MCF 10A (cell line): ENCODE data around the gene TOP3A. TPM values are rescaled to one million over a fixed set of nuclear protein-coding genes. Genes with fewer than 3 reads are reported as not detected.

Experiments used
- BruUV-seq: library from RNA; stranded (reverse); fragments of 400-500 nt; replicated peaks from 2 replicates; lab custom pipeline; 2021; lab: Mats Ljungman, UMichigan
- CTCF ChIA-PET: fragments of 300-600 bp; sonication (Branson Sonifier 250); formaldehyde crosslinking; extraction: SDS; loops from one replicate; lab custom pipeline; 2021; ENCODE audit warnings: antibody characterized with exemption, inconsistent platforms; lab: Yijun Ruan, JAX
- POLR2A ChIA-PET: fragments of 300-600, 350-650 bp; sonication (Branson Sonifier 250); formaldehyde crosslinking; extraction: SDS; loops from one replicate; lab custom pipeline; 2020; ENCODE audit warnings: antibody characterized with exemption, inconsistent platforms; lab: Yijun Ruan, JAX
- DNase-seq: peaks from one replicate; pipeline ENCODE4 v3.0.0-alpha.2; 2018; ENCODE audit not compliant: unreplicated experiment
- H3K27ac Mint-ChIP-seq: one replicate; pipeline ENCODE4 v1.8.0; 2022; ENCODE audit warnings: mild to moderate bottlenecking, low read depth, mixed read lengths; ENCODE audit not compliant: unreplicated experiment
- H3K27me3 Mint-ChIP-seq: one replicate; pipeline ENCODE4 v1.8.0; 2022; ENCODE audit warnings: mixed read lengths; ENCODE audit not compliant: insufficient read depth, unreplicated experiment
- H3K36me3 Mint-ChIP-seq: one replicate; pipeline ENCODE4 v1.8.0; 2022; ENCODE audit warnings: mild to moderate bottlenecking, moderate library complexity, mixed read lengths; ENCODE audit not compliant: insufficient read depth, unreplicated experiment
- H3K4me1 Mint-ChIP-seq: one replicate; pipeline ENCODE4 v1.8.0; 2022; ENCODE audit warnings: mixed read lengths; ENCODE audit not compliant: insufficient read depth, unreplicated experiment
- H3K4me3 Mint-ChIP-seq: one replicate; pipeline ENCODE4 v1.8.0; 2022; ENCODE audit warnings: mild to moderate bottlenecking, moderate library complexity, mixed read lengths; ENCODE audit not compliant: unreplicated experiment
- H3K9me3 Mint-ChIP-seq: one replicate; pipeline ENCODE4 v1.8.0; 2022; ENCODE audit warnings: mixed read lengths; ENCODE audit not compliant: unreplicated experiment
- CTCF ChIP-seq: fragments of 200-600 bp; IDR thresholded peaks from one replicate; pipeline ENCODE4 v1.8.0; 2022; ENCODE audit warnings: antibody characterized with exemption, mild to moderate bottlenecking; ENCODE audit not compliant: unreplicated experiment
- intact Hi-C: fragments of 100-400 bp; cut with micrococcal nuclease; formaldehyde crosslinking; loops from 2 replicates; pipeline ENCODE4 v1.14.1; 2022
- total RNA-seq: library from RNA; stranded (reverse); gene quantifications from 2 replicates; pipeline ENCODE4 v1.2.3, GENCODE V29; 2022

Gene TOP3A
- total RNA-seq, 1 experiment from 2014 or later: 32.5 TPM

GRCh38 chr17:18253947-18254821 lies 60.6 kb downstream of the TOP3A start:
- Mint-ChIP-seq H3K27ac (no peak overlapping the region), H3K27me3 (no peaks in the 10 kb centered on the region), H3K9me3 (no peaks in the 10 kb centered on the region), H3K4me3 (no peak overlapping the region), H3K36me3 (peaks cover 77% of the 10 kb centered on the region), H3K4me1 (peaks cover 5% of the 10 kb centered on the region)
- TF ChIP-seq CTCF: no peak
- no peak for DNase-seq
- ChIA-PET CTCF (interaction anchor here (1.1 kb wide), 1 partner anchor 11 kb away, joined by 3 read pairs; no protein-coding TSS in a partner anchor), POLR2A (no interaction called here)
- intact Hi-C loops: no loop called here
- BruUV-seq: no TSS peak

GRCh38 chr17:18253187-18253884 lies 61.5 kb downstream of the TOP3A start:
- Mint-ChIP-seq H3K27me3 (no peaks in the 10 kb centered on the region), H3K27ac (no peak overlapping the region), H3K36me3 (peaks cover 86% of the 10 kb centered on the region), H3K4me3 (no peak overlapping the region), H3K9me3 (no peaks in the 10 kb centered on the region), H3K4me1 (peaks cover 6% of the 10 kb centered on the region)
- intact Hi-C loops: no loop called here
- CTCF ChIA-PET: interaction anchor here (1.1 to 1.2 kb wide), 2 partner anchors 11 to 29 kb away, joined by 3 to 4 read pairs; no protein-coding TSS in a partner anchor
- DNase-seq: no peak
- POLR2A ChIA-PET: no interaction called here
- no TSS peak for BruUV-seq
- no peak for TF ChIP-seq CTCF

GRCh38 chr17:18252160-18252559 lies 62.6 kb downstream of the TOP3A start:
- H3K4me1 Mint-ChIP-seq: peaks cover 5% of the 10 kb centered on the region
- no TSS peak for BruUV-seq
- no peak overlapping the region for H3K4me3 Mint-ChIP-seq
- no peak for TF ChIP-seq CTCF
- no peaks in the 10 kb centered on the region for H3K9me3 Mint-ChIP-seq
- no peaks in the 10 kb centered on the region for H3K27me3 Mint-ChIP-seq
- intact Hi-C loops: no loop called here
- ChIA-PET CTCF (interaction anchor here (1.2 kb wide), 1 partner anchor 28 kb away, joined by 4 read pairs; no protein-coding TSS in a partner anchor), POLR2A (no interaction called here)
- peaks cover 88% of the 10 kb centered on the region for H3K36me3 Mint-ChIP-seq
- no peak overlapping the region for H3K27ac Mint-ChIP-seq
- DNase-seq: no peak

GRCh38 chr17:18251204-18251603 lies 63.6 kb downstream of the TOP3A start:
- H3K36me3 Mint-ChIP-seq: peaks cover 91% of the 10 kb centered on the region
- BruUV-seq: no TSS peak
- H3K27ac Mint-ChIP-seq: peak overlapping the region; percentile 64
- ChIA-PET CTCF (interaction anchor here (1.0 kb wide), 1 partner anchor 72 kb away, joined by 3 read pairs; no protein-coding TSS in a partner anchor), POLR2A (no interaction called here)
- intact Hi-C loops: no loop called here
- no peak for TF ChIP-seq CTCF
- H3K9me3 Mint-ChIP-seq: no peaks in the 10 kb centered on the region
- DNase-seq: no peak
- no peaks in the 10 kb centered on the region for H3K27me3 Mint-ChIP-seq
- no peak overlapping the region for H3K4me3 Mint-ChIP-seq
- peaks cover 5% of the 10 kb centered on the region for H3K4me1 Mint-ChIP-seq
